GF-D8 (cell line): Measurements from ENCODE around the gene COL18A1.
"Not testable (repeated sequence)": the region's sequence is repeated elsewhere in the genome, so short reads cannot be mapped to it uniquely, and the experiment has no call there.

Source experiments
- DNase-seq: peaks from one replicate; lab custom pipeline; 2025; lab: John Stamatoyannopoulos, UW

COL18A1 gene

DNA sequence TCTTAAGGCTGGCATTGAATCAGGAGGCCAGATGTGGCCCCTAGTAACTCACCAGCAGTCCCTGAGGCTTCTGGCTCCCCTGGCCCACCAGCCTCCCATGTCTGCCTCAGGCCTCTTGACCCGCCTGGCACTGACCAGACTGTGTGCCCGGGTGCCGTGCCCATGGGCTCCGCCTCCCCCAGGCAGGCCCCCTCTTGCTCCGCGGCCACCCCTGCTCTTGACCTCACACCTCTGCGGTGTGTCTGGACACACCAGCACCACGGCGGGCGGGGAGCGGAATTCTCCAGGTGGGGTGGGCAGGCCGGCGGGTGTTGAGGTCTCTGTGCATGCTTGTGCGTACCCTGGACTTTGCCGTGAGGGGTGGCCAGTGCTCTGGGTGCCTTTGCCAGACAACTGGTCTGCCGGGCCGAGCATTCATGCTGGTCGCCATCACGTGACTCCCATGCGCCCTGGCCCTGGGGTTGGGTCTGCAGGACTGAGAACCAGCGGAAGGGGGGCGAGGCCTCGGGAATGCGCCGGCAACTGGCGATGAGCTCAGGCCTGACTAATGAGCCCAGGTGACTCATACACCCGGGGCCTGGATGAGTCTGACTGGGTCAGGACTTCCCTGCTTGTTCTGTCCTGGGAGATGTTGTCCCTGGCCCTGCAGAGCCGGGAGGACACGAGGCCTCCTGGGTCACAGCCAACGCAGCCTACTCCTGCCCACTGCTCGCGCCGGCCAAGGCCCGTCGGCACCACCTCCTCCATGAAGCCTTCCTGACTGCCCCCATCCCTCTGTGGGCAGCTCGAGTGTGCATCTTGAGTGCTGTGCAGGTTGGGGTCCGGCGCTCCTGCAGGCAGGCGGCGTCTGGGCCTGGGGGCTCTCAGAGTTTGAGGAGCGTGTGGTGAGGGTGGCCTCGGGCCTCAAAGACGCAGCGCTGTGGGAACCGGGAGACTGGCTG is 22.6 kb downstream of the COL18A1 start:
- DNase-seq = no peak

DNA sequence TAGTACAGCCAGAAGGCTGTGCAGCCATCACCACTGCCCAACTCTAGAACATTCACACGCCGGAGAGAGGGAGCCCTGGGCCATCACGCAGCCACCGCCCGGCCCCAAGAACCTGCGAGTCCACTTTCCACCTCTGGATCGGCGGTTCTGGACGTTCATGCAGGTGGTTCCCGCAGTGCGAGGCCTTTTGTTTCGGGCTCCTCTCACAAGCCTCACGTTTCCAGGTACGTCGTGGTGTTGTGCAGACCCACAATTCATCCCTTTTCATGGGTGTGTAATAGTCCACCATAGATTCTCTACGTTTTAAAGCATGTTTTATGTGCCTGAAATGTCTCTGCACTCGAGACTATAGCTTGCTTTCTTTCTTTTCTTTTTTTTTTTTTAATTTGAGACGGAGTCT is 23.6 kb downstream of the COL18A1 start:
- no peak for DNase-seq

DNA sequence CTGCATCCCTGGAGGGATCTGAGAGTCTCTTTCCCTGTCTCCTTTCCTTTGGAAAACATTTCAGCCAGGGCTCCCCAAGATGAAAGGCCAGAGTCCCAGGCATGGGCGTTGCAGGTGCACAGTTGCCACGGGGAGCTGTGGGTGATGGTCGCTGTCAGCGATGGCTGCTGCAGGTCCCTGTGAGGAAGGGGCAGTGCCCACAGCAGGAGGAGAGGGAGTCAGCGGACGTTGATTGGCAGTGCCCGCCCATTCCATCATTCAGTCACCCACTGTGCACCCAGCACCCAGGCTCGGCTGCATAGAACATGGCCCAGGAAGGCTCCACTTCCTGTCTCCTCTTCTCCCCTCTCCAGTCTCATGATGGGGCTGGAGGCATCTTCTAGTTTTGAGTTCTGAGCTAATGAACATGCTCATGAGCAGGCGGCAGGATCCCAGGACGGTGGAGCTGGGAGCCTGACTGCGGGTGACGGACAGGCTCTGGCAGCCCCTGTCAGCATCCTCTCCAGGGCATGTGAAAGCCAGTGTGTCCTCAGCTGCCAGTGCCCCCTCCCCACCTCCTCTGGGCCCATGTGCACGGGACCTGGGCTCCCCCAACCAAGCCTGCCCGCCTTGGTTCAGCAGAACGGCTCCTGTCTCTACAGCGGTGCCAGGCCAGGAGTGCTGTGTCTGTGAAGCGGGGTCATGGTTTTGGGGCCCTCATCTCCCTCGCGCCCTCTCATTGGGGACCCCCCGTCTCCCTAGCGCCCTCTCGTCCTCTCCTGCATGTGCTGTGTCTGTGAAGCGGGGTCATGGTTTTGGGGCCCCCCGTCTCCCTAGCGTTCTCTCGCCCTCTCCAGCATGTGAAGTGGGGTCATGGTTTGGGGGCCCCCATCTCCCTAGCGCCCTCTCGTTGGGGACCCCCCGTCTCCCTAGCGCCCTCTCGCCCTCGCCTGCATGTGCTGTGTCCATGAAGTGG is 24.5 kb downstream of the COL18A1 start:
- no peak for DNase-seq

GRCh38 chr21:45430521-45431501 is 25.8 kb downstream of the COL18A1 start:
- no peak for DNase-seq

- DNase-seq = no peak
These were observed 27.0 kb downstream of the COL18A1 start for GRCh38 chr21:45431781-45432572.

- DNase-seq = no peak
These were observed 27.8 kb downstream of the COL18A1 start for GRCh38 chr21:45432575-45433255.

DNA sequence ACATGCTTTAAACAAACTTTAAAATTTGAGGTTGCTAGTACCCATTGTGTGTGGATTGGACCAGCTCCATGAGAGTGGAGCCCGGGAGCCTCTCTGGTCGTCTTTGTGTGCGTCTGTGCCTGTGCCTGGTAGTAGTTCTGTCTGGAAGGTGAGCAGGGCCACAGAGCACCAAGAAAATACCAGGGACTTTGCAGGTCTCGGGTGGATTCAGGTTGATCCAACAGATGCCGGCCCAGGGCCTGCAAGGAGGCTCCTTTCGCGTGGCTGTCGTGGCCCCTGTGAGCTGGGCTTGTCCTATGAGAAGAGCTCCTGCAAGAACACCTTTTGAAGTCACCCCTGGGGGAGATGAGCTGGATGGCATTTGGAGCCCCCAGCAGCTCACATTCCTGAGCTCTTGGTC is 28.3 kb downstream of the COL18A1 start:
- no peak for DNase-seq

- DNase-seq = no peak
These were observed 29.1 kb downstream of the COL18A1 start for GRCh38 chr21:45433911-45434644.

DNA sequence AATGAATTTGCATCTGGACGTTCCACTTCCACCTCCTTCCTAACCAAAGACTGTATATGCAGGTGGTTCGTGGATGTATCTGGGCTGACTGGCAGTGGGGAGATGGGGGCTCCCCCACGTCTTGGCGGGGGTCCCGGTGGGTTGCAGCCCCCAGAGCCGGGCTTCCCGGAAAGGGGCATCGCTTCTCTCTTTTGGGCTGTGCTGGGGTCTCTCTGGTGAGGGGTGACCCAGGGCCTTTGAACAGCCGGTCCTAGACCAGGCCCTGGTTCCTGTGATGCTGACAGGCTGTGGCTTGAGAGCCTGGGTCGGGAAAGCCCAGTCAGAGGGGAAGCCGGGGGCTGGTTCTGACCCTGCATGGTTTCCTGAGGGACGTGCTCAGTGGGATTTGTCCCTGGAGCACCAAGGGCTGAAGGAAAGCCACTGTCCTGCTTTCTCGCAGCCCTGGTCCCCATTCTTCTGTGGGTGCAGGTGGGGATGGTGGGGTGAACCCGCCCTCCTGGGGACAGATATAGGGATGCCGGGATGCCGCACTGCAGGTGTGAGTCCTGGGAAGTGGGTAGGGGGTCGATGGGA is 29.8 kb downstream of the COL18A1 start:
- DNase-seq = no peak

DNA sequence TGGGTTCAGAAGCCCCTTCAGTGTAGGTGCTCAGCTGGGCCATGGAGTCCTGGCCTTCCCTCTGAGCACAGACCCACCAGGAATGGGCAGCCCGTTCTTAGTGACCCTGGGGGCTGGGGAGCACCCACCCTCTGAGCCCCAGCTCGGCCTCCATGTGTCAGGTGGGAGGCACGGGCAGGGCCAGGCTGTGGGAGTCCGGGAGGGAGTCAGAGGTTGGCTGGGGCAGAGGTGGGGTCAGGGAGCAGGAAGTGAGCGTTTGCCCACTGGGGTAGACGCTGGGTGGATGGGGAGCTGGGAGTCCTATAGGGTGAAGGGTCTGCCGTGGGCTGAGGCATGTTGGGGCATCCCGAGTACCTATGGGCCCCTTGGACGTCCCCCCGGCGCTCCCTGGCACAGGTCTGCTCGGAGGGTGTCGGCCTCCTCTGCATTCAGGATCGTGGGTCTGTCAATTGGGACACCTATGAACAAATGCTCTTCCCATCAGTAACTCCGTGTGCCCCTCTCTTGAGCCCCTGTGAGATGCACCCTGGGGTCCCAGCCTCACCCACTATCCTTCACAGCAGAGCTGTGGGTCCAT is 30.5 kb downstream of the COL18A1 start:
- DNase-seq = no peak

DNA sequence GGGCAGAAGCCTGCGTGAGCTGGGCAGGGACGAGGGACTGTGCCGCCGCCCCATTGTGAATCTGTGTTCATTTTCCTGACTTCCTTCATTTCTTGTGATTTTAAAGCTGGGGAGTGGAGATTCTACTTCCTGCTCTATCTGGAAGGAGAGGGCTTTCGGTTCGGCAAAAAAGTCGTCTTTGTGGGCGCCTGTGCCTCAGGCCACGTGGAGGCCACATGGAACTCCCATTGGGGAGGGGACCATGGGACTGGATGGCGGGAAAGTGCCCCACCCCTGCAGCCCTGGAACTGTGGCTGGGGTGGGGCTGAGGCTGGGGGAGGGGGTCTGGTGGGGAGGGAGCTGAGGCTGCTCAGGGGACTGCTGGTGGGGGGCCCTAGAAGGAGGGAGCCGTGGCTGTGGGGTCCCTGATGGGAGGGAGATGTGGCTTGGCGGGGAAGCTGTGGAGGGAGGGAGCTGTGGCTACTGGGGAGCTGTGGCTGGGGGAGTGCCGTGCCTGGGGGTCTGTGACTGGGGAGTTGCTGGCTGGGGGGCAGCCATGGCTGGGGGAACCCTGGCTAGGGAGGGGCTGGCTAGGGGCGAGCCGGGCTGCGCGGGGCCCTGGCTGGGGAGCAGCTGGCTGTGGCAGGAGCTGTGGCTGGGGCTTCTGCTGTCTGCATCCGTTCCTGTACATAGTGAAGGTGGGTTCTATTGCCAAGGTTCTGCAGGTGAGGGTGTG is 31.5 kb downstream of the COL18A1 start:
- no peak for DNase-seq

GRCh38 chr21:45437844-45438243 is 32.9 kb downstream of the COL18A1 start:
- not testable (repeated sequence) for DNase-seq

DNA sequence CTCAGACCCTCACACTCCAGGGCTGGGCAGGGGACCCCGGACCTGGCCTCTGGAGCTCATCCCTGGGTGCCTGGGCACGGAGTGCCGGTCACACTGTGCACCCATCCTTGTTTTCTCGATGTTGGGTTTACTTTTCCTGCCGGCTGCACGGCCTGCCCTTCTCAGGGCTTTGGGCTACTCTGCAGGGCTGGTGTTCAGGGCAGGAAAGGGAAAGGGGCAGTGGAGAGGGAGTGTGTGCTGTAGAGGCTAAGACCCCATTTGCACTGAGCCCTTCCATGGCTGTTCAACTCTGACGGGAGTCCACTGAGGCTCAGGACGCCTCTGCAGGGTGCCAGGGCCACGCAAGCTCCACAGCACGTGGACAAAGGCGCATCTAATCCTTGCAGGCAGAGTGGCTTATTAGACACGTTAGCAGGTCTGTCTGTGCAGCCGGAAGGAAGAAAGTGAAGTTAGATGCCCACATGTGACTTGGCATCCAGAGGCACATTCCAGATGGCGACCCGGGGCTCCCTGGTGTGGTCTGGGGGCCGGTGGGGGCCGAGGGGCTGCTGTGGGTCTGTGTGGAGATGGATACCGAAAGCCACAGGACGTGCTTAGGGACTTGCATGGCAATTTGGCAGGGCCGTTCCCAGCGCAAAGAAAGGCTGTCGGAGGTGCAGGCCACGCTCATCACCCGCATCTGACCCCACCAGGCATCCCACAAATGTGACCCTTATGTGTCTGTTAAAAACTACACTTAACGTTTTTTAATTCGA is 33.6 kb downstream of the COL18A1 start:
- DNase-seq = no peak

DNA sequence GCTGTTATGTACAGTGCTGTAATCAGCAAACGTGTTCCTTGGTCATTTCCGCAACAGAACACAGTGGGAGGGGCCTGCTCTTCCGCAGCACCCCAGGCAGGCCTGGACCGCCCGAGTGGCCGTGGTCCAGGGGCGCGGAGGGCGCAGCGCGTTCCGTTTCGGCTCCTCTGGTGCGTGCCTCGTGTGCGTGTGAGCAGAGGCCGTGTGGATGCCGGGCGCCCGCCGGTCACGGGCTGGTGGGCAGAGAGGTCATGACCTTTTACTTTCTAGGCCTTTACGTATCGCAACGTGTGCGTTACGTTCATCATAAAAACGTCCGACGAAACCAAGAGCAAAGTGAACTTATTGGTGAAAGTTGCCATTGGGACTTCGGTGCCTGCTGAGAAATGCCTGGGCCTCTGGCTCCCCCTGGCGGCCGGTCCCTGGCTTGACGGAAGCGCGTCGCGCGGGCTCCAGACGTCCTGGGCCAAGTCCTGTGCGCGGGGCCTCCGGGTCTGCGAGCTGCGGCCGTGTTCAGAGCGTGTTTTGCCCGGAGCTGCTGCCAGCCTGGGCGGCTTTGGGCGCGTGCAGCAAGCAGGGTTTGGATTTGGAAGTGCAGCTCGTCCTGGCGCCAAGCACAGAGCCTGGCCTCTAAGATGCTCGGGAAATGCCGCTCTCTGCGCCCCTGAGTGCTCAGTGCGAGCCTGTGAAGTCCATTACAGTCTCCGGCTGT is 34.4 kb downstream of the COL18A1 start:
- DNase-seq = peak; percentile 80

DNA sequence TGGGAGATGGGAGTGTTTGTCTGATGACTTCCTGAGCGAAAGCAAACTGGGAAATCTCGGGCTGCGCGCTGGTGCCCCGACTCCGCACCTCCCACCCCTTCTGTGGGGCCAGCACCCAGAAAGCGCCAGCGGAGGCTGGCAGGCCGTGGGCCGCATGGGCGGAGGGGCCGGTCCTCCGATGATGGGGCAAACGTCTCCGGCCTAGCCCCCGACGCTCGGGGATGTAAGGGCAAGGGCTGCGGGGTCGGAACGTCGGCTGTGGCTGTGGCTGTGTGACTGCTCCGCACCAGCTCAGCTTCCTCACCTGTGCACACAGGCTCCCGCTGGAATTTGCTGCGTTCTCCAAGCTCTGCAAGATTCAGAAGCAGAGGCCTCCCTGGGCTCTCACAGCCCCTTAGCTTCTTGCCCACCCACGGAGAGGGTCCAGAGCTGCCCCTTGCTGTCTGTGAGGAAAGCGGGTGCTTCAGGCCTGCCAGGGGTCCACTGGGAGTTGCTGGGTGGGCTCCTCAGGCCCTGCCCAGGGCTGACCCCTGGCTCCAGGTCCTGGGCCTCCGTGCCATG is 35.0 kb downstream of the COL18A1 start:
- no peak for DNase-seq

DNA sequence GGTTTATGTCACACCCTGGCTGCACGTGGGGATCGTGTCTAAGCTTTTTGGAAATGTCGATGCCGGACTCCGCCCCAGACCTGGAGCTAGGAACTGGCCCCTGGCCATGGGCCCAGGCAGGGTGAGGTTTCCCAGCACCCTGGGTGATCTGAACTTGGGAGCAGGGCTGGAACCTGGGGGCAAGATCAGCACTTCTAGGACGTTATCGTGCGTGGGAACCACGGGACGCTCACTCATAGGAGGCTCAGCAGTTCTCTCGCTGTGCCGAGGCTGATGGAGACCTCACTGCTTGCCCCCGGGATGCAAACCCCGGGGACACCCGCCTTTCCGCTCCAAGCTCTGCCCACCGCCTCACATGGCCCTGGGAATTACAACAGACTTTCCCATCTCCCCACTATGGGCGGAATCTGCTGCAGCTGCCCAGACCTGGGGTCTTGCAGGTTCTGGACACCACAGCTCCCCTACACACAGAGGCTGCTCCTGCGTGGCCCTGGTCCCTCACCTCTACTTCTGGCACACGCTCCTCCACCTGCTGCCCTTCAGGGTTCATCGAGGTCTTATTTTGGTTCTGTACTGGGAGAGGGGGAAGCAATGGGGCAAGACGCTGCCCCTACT is 35.9 kb downstream of the COL18A1 start:
- no peak for DNase-seq
